DOHH2 (cell line): Measurements from ENCODE around the gene MRLN.

ENCODE experiments used
- H3F3A ChIP-seq: fragments of 200-600 bp; sonication (generic), shearing (Covaris generic); 2 replicates; pipeline ENCODE4 v1.6.0; 2016; ENCODE audit warnings: antibody characterized with exemption, mild to moderate bottlenecking; ENCODE audit not compliant: control insufficient read depth, insufficient read depth
- H3K27ac ChIP-seq: fragments of 200-600 bp; sonication (generic); 2 replicates; pipeline ENCODE4 v1.5.1; 2014; ENCODE audit warnings: low read depth, mild to moderate bottlenecking, low read length, moderate library complexity
- H3K27me3 ChIP-seq: fragments of 200-600 bp; sonication (generic); 2 replicates; pipeline ENCODE4 v1.6.1; 2014; ENCODE audit warnings: mild to moderate bottlenecking, low read length, mixed read lengths; ENCODE audit not compliant: control insufficient read depth
- H3K36me3 ChIP-seq: fragments of 200-600 bp; sonication (generic); 2 replicates; pipeline ENCODE4 v1.6.1; 2014; ENCODE audit warnings: mild to moderate bottlenecking, low read length, moderate library complexity, mixed read lengths; ENCODE audit not compliant: control insufficient read depth
- H3K4me1 ChIP-seq: fragments of 200-600 bp; sonication (generic); 2 replicates; pipeline ENCODE4 v1.6.1; 2014; ENCODE audit warnings: mild to moderate bottlenecking, low read length, mixed read lengths; ENCODE audit not compliant: control insufficient read depth
- H3K4me2 ChIP-seq: fragments of 200-600 bp; sonication (generic); 2 replicates; pipeline ENCODE4 v1.6.0; 2014; ENCODE audit warnings: mild to moderate bottlenecking, low read length, moderate library complexity
- H3K4me3 ChIP-seq: fragments of 200-600 bp; sonication (generic); 2 replicates; pipeline ENCODE4 v1.5.1; 2014; ENCODE audit warnings: mild to moderate bottlenecking, low read length, mixed read lengths
- H3K79me2 ChIP-seq: fragments of 200-600 bp; sonication (generic); 2 replicates; pipeline ENCODE4 v1.6.1; 2014; ENCODE audit warnings: mild to moderate bottlenecking, low read length, mixed read lengths; ENCODE audit not compliant: control insufficient read depth
- H3K9me2 ChIP-seq: fragments of 200-600 bp; sonication (generic); replicated peaks from 2 replicates; pipeline ENCODE4 v1.6.1; 2014; ENCODE audit warnings: mild to moderate bottlenecking, low read length, mixed read lengths; ENCODE audit not compliant: control insufficient read depth
- H3K9me3 ChIP-seq: fragments of 200-600 bp; sonication (generic); 2 replicates; pipeline ENCODE4 v1.6.1; 2014; ENCODE audit warnings: antibody characterized with exemption, low read length, mixed read lengths; ENCODE audit not compliant: control insufficient read depth, insufficient read depth
- H4K20me1 ChIP-seq: fragments of 200-600 bp; sonication (generic); 2 replicates; pipeline ENCODE4 v1.6.0; 2014; ENCODE audit warnings: low read depth, mild to moderate bottlenecking, antibody characterized with exemption, low read length, moderate library complexity; ENCODE audit not compliant: control insufficient read depth, insufficient read depth
- EZH2phosphoT487 ChIP-seq: fragments of 200-600 bp; sonication (generic); IDR thresholded peaks from 2 replicates; pipeline ENCODE4 v1.6.1; 2017; ENCODE audit warnings: borderline replicate concordance, mild to moderate bottlenecking, antibody characterized with exemption, low read length, moderate library complexity, mixed read lengths
- TF ChIP-seq, protein P1 (sequence below): fragments of 200-600 bp; sonication (generic); IDR thresholded peaks from one replicate; pipeline ENCODE4 v1.5.1; 2014; ENCODE audit warnings: antibody characterized with exemption, mild to moderate bottlenecking, low read depth, low read length; ENCODE audit not compliant: poor library complexity, severe bottlenecking

MRLN gene

DNA sequence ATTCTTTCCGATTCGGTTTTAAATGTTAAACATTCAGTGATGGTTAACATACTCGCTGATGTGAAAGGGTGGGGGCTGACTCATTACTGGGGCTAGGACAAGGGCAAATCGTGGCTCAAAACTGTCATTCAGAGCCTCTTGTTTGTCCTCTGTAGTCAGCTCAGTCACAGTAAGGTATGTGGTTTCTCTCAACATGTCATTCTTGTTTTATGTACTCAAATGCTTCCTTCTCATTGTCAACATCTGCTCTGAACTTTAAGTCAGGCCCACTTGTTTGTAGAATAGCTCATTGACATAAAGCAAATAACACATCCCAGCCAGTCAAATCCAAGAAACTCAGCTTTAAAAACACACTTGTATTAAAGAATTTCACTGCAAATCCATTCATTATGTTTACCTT, 50.9 kb downstream of the MRLN start:
- Histone ChIP-seq H3F3A (no peaks in the 10 kb centered on the region), H3K9me2 (no peaks in the 10 kb centered on the region), H3K79me2 (no peaks in the 10 kb centered on the region), H3K36me3 (no peaks in the 10 kb centered on the region), H3K27ac (no peak overlapping the region), H4K20me1 (no peaks in the 10 kb centered on the region), H3K4me3 (no peak overlapping the region), H3K27me3 (no peaks in the 10 kb centered on the region), H3K4me2 (no peak overlapping the region), H3K4me1 (no peaks in the 10 kb centered on the region), H3K9me3 (no peaks in the 10 kb centered on the region)
- no peak for TF ChIP-seq EZH2phosphoT487
- TF ChIP-seq, protein P1, sequence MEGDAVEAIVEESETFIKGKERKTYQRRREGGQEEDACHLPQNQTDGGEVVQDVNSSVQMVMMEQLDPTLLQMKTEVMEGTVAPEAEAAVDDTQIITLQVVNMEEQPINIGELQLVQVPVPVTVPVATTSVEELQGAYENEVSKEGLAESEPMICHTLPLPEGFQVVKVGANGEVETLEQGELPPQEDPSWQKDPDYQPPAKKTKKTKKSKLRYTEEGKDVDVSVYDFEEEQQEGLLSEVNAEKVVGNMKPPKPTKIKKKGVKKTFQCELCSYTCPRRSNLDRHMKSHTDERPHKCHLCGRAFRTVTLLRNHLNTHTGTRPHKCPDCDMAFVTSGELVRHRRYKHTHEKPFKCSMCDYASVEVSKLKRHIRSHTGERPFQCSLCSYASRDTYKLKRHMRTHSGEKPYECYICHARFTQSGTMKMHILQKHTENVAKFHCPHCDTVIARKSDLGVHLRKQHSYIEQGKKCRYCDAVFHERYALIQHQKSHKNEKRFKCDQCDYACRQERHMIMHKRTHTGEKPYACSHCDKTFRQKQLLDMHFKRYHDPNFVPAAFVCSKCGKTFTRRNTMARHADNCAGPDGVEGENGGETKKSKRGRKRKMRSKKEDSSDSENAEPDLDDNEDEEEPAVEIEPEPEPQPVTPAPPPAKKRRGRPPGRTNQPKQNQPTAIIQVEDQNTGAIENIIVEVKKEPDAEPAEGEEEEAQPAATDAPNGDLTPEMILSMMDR: no peak

- no peaks in the 10 kb centered on the region for H3K9me2 ChIP-seq
- TF ChIP-seq, protein P1: peak; percentile 42
- TF ChIP-seq EZH2phosphoT487: no peak
- no peaks in the 10 kb centered on the region for H3K9me3 ChIP-seq
Measured at GRCh38 chr10:59700709-59701108, 52.5 kb downstream of the MRLN start.

GRCh38 chr10:59698326-59698725, 54.9 kb downstream of the MRLN start:
- Histone ChIP-seq H3K27me3 (no peaks in the 10 kb centered on the region), H3K9me3 (no peaks in the 10 kb centered on the region), H3F3A (no peaks in the 10 kb centered on the region), H3K79me2 (no peaks in the 10 kb centered on the region), H3K4me3 (no peak overlapping the region), H3K27ac (no peak overlapping the region), H3K4me2 (no peak overlapping the region), H3K4me1 (no peaks in the 10 kb centered on the region), H4K20me1 (no peaks in the 10 kb centered on the region), H3K36me3 (no peaks in the 10 kb centered on the region), H3K9me2 (no peaks in the 10 kb centered on the region)
- TF ChIP-seq, protein P1: no peak
- TF ChIP-seq EZH2phosphoT487: no peak

More at GRCh38 chr10:59700709-59701108, 52.5 kb downstream of the MRLN start:
- Histone ChIP-seq H3K27me3 (no peaks in the 10 kb centered on the region), H3F3A (no peaks in the 10 kb centered on the region), H3K4me1 (no peaks in the 10 kb centered on the region), H3K4me2 (no peak overlapping the region), H4K20me1 (no peaks in the 10 kb centered on the region), H3K36me3 (no peaks in the 10 kb centered on the region), H3K79me2 (no peaks in the 10 kb centered on the region), H3K4me3 (no peak overlapping the region), H3K27ac (no peak overlapping the region)

GRCh38 chr10:59695637-59696036, 57.6 kb downstream of the MRLN start:
- TF ChIP-seq EZH2phosphoT487: no peak
- TF ChIP-seq, protein P1: no peak
- Histone ChIP-seq H3K79me2 (no peaks in the 10 kb centered on the region), H3K4me1 (no peaks in the 10 kb centered on the region), H3K4me2 (no peak overlapping the region), H4K20me1 (no peaks in the 10 kb centered on the region), H3K27me3 (no peaks in the 10 kb centered on the region), H3K9me2 (no peaks in the 10 kb centered on the region), H3K36me3 (no peaks in the 10 kb centered on the region), H3F3A (no peaks in the 10 kb centered on the region), H3K9me3 (no peaks in the 10 kb centered on the region), H3K27ac (no peak overlapping the region), H3K4me3 (no peak overlapping the region)
